Bronchial epithelial cell (primary cell): Measurements from ENCODE around the gene ADGRD1. TPM values are rescaled to one million over a fixed set of nuclear protein-coding genes. Genes with fewer than 3 reads are reported as not detected.

Experiments
- DNase-seq: peaks from one replicate; pipeline ENCODE4 v3.0.0-alpha.2; 2010; ENCODE audit warnings: low read depth
- FAIRE-seq: peaks from 2 replicates; lab custom pipeline; 2011; peaks lifted over from hg19 to GRCh38; lab: Jason Lieb, UNC
- H3K27me3 ChIP-seq: 2 replicates; pipeline ENCODE4 v1.5.1; 2011; ENCODE audit warnings: low read length; ENCODE audit not compliant: control insufficient read depth, insufficient read depth
- H3K36me3 ChIP-seq: 2 replicates; pipeline ENCODE4 v1.5.1; 2011; ENCODE audit warnings: low read length; ENCODE audit not compliant: control insufficient read depth, insufficient read depth
- H3K4me3 ChIP-seq: 2 replicates; pipeline ENCODE4 v1.5.1; 2011; ENCODE audit warnings: mild to moderate bottlenecking, low read depth, low read length, control low read depth
- total RNA-seq: library from RNA; depleted of rRNA; stranded (reverse); fragments of >200 nt; gene quantifications from 2 replicates; pipeline ENCODE4 v1.2.1, GENCODE V29; 2014
- TF ChIP-seq, protein P1 (sequence below): IDR thresholded peaks from 2 replicates; pipeline ENCODE4 v1.5.1; 2011; ENCODE audit warnings: mild to moderate bottlenecking, moderate library complexity, low read length, control low read depth, inconsistent platforms; ENCODE audit not compliant: insufficient read depth, severe bottlenecking

Gene ADGRD1
- total RNA-seq, 1 donor from 2014 or later = not detected

- no peaks in the 10 kb centered on the region for H3K27me3 ChIP-seq
- H3K36me3 ChIP-seq = no peaks in the 10 kb centered on the region
- DNase-seq (no peak), FAIRE-seq (no peak)
- no peak overlapping the region for H3K4me3 ChIP-seq
- TF ChIP-seq, protein P1, sequence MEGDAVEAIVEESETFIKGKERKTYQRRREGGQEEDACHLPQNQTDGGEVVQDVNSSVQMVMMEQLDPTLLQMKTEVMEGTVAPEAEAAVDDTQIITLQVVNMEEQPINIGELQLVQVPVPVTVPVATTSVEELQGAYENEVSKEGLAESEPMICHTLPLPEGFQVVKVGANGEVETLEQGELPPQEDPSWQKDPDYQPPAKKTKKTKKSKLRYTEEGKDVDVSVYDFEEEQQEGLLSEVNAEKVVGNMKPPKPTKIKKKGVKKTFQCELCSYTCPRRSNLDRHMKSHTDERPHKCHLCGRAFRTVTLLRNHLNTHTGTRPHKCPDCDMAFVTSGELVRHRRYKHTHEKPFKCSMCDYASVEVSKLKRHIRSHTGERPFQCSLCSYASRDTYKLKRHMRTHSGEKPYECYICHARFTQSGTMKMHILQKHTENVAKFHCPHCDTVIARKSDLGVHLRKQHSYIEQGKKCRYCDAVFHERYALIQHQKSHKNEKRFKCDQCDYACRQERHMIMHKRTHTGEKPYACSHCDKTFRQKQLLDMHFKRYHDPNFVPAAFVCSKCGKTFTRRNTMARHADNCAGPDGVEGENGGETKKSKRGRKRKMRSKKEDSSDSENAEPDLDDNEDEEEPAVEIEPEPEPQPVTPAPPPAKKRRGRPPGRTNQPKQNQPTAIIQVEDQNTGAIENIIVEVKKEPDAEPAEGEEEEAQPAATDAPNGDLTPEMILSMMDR = no peak
Measured at GRCh38 chr12:131133015-131133905, 179.6 kb downstream of the ADGRD1 start.

- no peak for FAIRE-seq
- TF ChIP-seq, protein P1 = no peak
- Histone ChIP-seq H3K4me3 (no peak overlapping the region), H3K27me3 (no peaks in the 10 kb centered on the region), H3K36me3 (no peaks in the 10 kb centered on the region)
- no peak for DNase-seq
Measured at GRCh38 chr12:131133994-131134393, 180.3 kb downstream of the ADGRD1 start.

- H3K27me3 ChIP-seq = no peaks in the 10 kb centered on the region
- H3K4me3 ChIP-seq = no peak overlapping the region
- TF ChIP-seq, protein P1 = no peak
- no peaks in the 10 kb centered on the region for H3K36me3 ChIP-seq
- DNase-seq (no peak), FAIRE-seq (peak; percentile 50)
Measured at GRCh38 chr12:131134523-131135310, 181.0 kb downstream of the ADGRD1 start.

- no peak overlapping the region for H3K4me3 ChIP-seq
- H3K36me3 ChIP-seq = no peaks in the 10 kb centered on the region
- DNase-seq (no peak), FAIRE-seq (no peak)
- TF ChIP-seq, protein P1 = no peak
- H3K27me3 ChIP-seq = no peaks in the 10 kb centered on the region
Measured at GRCh38 chr12:131135311-131135785, 181.6 kb downstream of the ADGRD1 start.

DNA sequence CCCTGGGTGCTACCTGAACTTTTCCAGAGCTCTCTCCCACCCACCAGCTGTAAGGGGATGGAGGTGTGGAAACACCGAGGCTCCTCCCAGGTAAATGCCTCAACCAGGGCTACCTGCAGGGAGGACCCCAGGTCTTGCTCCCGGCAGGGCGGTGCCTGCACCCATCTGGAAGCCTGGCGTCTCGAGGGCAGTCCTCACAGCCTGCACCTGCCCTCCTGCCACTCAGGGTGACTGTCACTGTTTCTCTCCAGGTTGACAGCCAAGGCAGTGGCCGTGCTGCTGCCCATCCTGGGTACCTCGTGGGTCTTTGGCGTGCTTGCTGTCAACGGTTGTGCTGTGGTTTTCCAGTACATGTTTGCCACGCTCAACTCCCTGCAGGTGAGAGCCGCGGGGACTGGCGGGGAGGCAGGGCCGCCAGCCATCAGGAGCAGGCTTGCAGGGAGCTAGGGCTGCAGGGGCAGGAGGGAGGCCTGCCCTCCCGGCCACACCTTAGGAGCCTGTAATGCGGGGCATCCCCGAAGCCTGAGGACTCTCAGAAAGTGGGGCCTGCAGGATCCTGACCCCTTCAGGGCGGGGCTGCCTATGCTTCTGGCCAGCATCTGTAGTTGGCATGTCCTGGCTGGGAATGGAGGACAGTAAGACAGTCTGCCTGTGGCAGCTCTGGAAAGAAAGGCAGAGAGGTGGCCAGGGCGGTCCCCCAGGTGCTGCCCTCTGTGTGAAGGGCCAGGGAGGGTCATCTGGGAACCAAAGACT lies 182.3 kb downstream of the ADGRD1 start:
- Histone ChIP-seq H3K36me3 (no peaks in the 10 kb centered on the region), H3K27me3 (no peaks in the 10 kb centered on the region), H3K4me3 (no peak overlapping the region)
- TF ChIP-seq, protein P1 = no peak
- FAIRE-seq (no peak), DNase-seq (no peak)
